A172 (cell line): Measurements from ENCODE around the gene CCDC87. TPM values are rescaled to one million over a fixed set of nuclear protein-coding genes. Genes with fewer than 3 reads are reported as not detected.
"Not testable (repeated sequence)": the region's sequence is repeated elsewhere in the genome, so short reads cannot be mapped to it uniquely, and the experiment has no call there.

Experiments used
- DNase-seq: peaks from one replicate; pipeline ENCODE4 v3.0.0-alpha.2; 2015; ENCODE audit warnings: low spot score
- total RNA-seq: library from RNA; depleted of rRNA; stranded (reverse); fragments of >200 nt; shearing (Covaris generic); gene quantifications from 2 replicates; pipeline ENCODE4 v1.2.3, GENCODE V29; 2014

Gene CCDC87
- total RNA-seq, 1 experiment from 2014 or later = 1.2 TPM

- not testable (repeated sequence) for DNase-seq
These were observed 10.2 kb downstream of the CCDC87 start for GRCh38 chr11:66582565-66583147.

- no peak for DNase-seq
These were observed 11.6 kb downstream of the CCDC87 start for GRCh38 chr11:66581261-66581660.

GRCh38 chr11:66580803-66581202 lies 12.1 kb downstream of the CCDC87 start:
- DNase-seq = no peak

- DNase-seq = no peak
These were observed 13.8 kb downstream of the CCDC87 start for GRCh38 chr11:66579017-66579606.

GRCh38 chr11:66570850-66571180 lies 22.0 kb downstream of the CCDC87 start:
- no peak for DNase-seq

- DNase-seq = no peak
These were observed 22.6 kb downstream of the CCDC87 start for GRCh38 chr11:66570079-66570849.

- no peak for DNase-seq
These were observed 23.8 kb downstream of the CCDC87 start for GRCh38 chr11:66569076-66569475.

- no peak for DNase-seq
These were observed 24.5 kb downstream of the CCDC87 start, which contains the start of gene CTSF for GRCh38 chr11:66568124-66568916. Gene CTSF, minus strand, starts transcription at chr11:66568606. Its CDS starts 120 bp downstream, at chr11:66568486.

GRCh38 chr11:66567787-66568123 lies 25.1 kb downstream of the CCDC87 start:
- DNase-seq = no peak

GRCh38 chr11:66566221-66566620 lies 26.6 kb downstream of the CCDC87 start:
- DNase-seq = no peak

GRCh38 chr11:66564984-66565383 lies 27.9 kb downstream of the CCDC87 start:
- DNase-seq = no peak

- no peak for DNase-seq
These were observed 28.3 kb downstream of the CCDC87 start for GRCh38 chr11:66564538-66564937.

- DNase-seq = no peak
These were observed 29.0 kb downstream of the CCDC87 start for GRCh38 chr11:66563832-66564231.

GRCh38 chr11:66562907-66563583 lies 29.8 kb downstream of the CCDC87 start:
- no peak for DNase-seq

GRCh38 chr11:66562275-66562674 lies 30.6 kb downstream of the CCDC87 start:
- DNase-seq = no peak

- DNase-seq = no peak
These were observed 31.0 kb downstream of the CCDC87 start for GRCh38 chr11:66561975-66562248.

- DNase-seq = no peak
These were observed 31.5 kb downstream of the CCDC87 start for GRCh38 chr11:66561178-66561974.

- no peak for DNase-seq
These were observed 32.8 kb downstream of the CCDC87 start for GRCh38 chr11:66559866-66560676.

GRCh38 chr11:66559142-66559865 lies 33.6 kb downstream of the CCDC87 start:
- DNase-seq = no peak
